OCI-LY1 (cell line): ENCODE measurements around the gene THRAP3.

Experiments used
- H2AFZ ChIP-seq: fragments of 200-600 bp; sonication (generic), shearing (Covaris generic); 2 replicates; pipeline ENCODE4 v1.6.0; 2014; ENCODE audit warnings: antibody characterized with exemption, mild to moderate bottlenecking, low read length
- H3F3A ChIP-seq: fragments of 200-600 bp; sonication (generic), shearing (Covaris generic); 2 replicates; pipeline ENCODE4 v1.6.0; 2014; ENCODE audit warnings: mild to moderate bottlenecking, antibody characterized with exemption, low read length, moderate library complexity; ENCODE audit not compliant: insufficient read depth
- H3K27ac ChIP-seq: fragments of 200-600 bp; sonication (generic); 2 replicates; pipeline ENCODE4 v1.5.1; 2014; ENCODE audit warnings: low read length, mixed run types, mild to moderate bottlenecking, low read depth; ENCODE audit not compliant: poor library complexity, severe bottlenecking
- H3K27me3 ChIP-seq: fragments of 200-600 bp; sonication (generic); 2 replicates; pipeline ENCODE4 v1.6.0; 2014; ENCODE audit warnings: antibody characterized with exemption, mild to moderate bottlenecking, low read length, moderate library complexity; ENCODE audit not compliant: insufficient read depth
- H3K36me3 ChIP-seq: fragments of 200-600 bp; sonication (generic); 2 replicates; pipeline ENCODE4 v1.6.1; 2014; ENCODE audit warnings: mild to moderate bottlenecking, antibody characterized with exemption, low read length, moderate library complexity, mixed read lengths; ENCODE audit not compliant: insufficient read depth
- H3K4me1 ChIP-seq: fragments of 200-600 bp; sonication (generic); 2 replicates; pipeline ENCODE4 v1.5.1; 2014; ENCODE audit warnings: mild to moderate bottlenecking, low read length, moderate library complexity; ENCODE audit not compliant: insufficient read depth, severe bottlenecking
- H3K4me2 ChIP-seq: fragments of 200-600 bp; sonication (generic), shearing (Covaris generic); 2 replicates; pipeline ENCODE4 v1.6.1; 2014; ENCODE audit warnings: low read length
- H3K4me3 ChIP-seq: fragments of 200-600 bp; sonication (generic); 2 replicates; pipeline ENCODE4 v1.5.1; 2014; ENCODE audit warnings: low read length, low read depth, mild to moderate bottlenecking, mixed read lengths; ENCODE audit not compliant: poor library complexity, severe bottlenecking
- H3K79me2 ChIP-seq: fragments of 200-600 bp; shearing (Covaris generic); 2 replicates; pipeline ENCODE4 v1.6.1; 2016; ENCODE audit warnings: mixed run types, low read length, mixed read lengths; ENCODE audit not compliant: insufficient read depth
- H3K9ac ChIP-seq: fragments of 200-600 bp; sonication (generic), shearing (Covaris generic); 2 replicates; pipeline ENCODE4 v1.6.1; 2014; ENCODE audit warnings: mild to moderate bottlenecking, low read length, mixed read lengths
- H3K9me2 ChIP-seq: fragments of 200-600 bp; sonication (generic), shearing (Covaris generic); 2 replicates; pipeline ENCODE4 v1.6.1; 2014; ENCODE audit warnings: low read depth, mild to moderate bottlenecking, low read length, mixed read lengths
- H3K9me3 ChIP-seq: fragments of 200-600 bp; shearing (Covaris generic); 2 replicates; pipeline ENCODE4 v1.6.1; 2014; ENCODE audit warnings: low read length, mixed read lengths
- H4K20me1 ChIP-seq: fragments of 200-600 bp; sonication (generic), shearing (Covaris generic); 2 replicates; pipeline ENCODE4 v1.6.0; 2016; ENCODE audit warnings: mild to moderate bottlenecking, low read length; ENCODE audit not compliant: insufficient read depth
- CTCF ChIP-seq: fragments of 200-600 bp; sonication (generic), shearing (Covaris generic); IDR thresholded peaks from 2 replicates; pipeline ENCODE4 v1.5.1; 2017; ENCODE audit warnings: mild to moderate bottlenecking, antibody characterized with exemption, low read length, moderate library complexity, mixed read lengths
- EZH2 ChIP-seq: fragments of 200-600 bp; sonication (generic), shearing (Covaris generic); IDR thresholded peaks from 2 replicates; pipeline ENCODE4 v1.8.0; 2017; ENCODE audit warnings: borderline replicate concordance, mixed run types, mild to moderate bottlenecking, antibody characterized with exemption, low read length, moderate library complexity, mixed read lengths

THRAP3 gene

GRCh38 chr1:36300526-36300925 lies 76.3 kb downstream of the THRAP3 start:
- H3K4me2 ChIP-seq, result no peak overlapping the region
- H3K36me3 ChIP-seq, result peaks cover 88% of the 10 kb centered on the region
- H3F3A ChIP-seq, result no peaks in the 10 kb centered on the region

GRCh38 chr1:36301220-36301619 lies 77.0 kb downstream of the THRAP3 start:
- H3K27ac ChIP-seq, result no peak overlapping the region
- H3K4me1 ChIP-seq, result peaks cover 17% of the 10 kb centered on the region
- H3F3A ChIP-seq, result no peaks in the 10 kb centered on the region
- H4K20me1 ChIP-seq, result no peaks in the 10 kb centered on the region
- no peaks in the 10 kb centered on the region for H3K27me3 ChIP-seq
- no peak overlapping the region for H3K4me3 ChIP-seq
- H3K36me3 ChIP-seq, result peaks cover 85% of the 10 kb centered on the region
- TF ChIP-seq CTCF (no peak), EZH2 (no peak)
- no peak overlapping the region for H3K4me2 ChIP-seq
- H3K9me3 ChIP-seq, result no peaks in the 10 kb centered on the region
- no peak overlapping the region for H2AFZ ChIP-seq
- H3K9ac ChIP-seq, result no peak overlapping the region
- no peaks in the 10 kb centered on the region for H3K79me2 ChIP-seq
- H3K9me2 ChIP-seq, result no peaks in the 10 kb centered on the region

More at GRCh38 chr1:36300526-36300925, 76.3 kb downstream of the THRAP3 start:
- no peaks in the 10 kb centered on the region for H3K27me3 ChIP-seq
- no peak overlapping the region for H2AFZ ChIP-seq
- no peak overlapping the region for H3K4me3 ChIP-seq
- H3K9me2 ChIP-seq, result no peaks in the 10 kb centered on the region
- peaks cover 10% of the 10 kb centered on the region for H3K4me1 ChIP-seq
- no peaks in the 10 kb centered on the region for H3K9me3 ChIP-seq
- H3K79me2 ChIP-seq, result no peaks in the 10 kb centered on the region
- no peak overlapping the region for H3K9ac ChIP-seq
- H4K20me1 ChIP-seq, result no peaks in the 10 kb centered on the region
- peak overlapping the region; percentile 56 for H3K27ac ChIP-seq
- TF ChIP-seq CTCF (no peak), EZH2 (no peak)

- no peaks in the 10 kb centered on the region for H3K9me3 ChIP-seq
- no peak for TF ChIP-seq EZH2
- no peak for TF ChIP-seq CTCF
- H3K4me1 ChIP-seq, result peaks cover 31% of the 10 kb centered on the region
- H3K9ac ChIP-seq, result no peak overlapping the region
- no peak overlapping the region for H3K4me2 ChIP-seq
- peaks cover 64% of the 10 kb centered on the region for H3K36me3 ChIP-seq
- no peaks in the 10 kb centered on the region for H3K27me3 ChIP-seq
- no peak overlapping the region for H2AFZ ChIP-seq
- no peaks in the 10 kb centered on the region for H3K9me2 ChIP-seq
- H4K20me1 ChIP-seq, result no peaks in the 10 kb centered on the region
- H3K4me3 ChIP-seq, result no peak overlapping the region
- no peaks in the 10 kb centered on the region for H3K79me2 ChIP-seq
- no peaks in the 10 kb centered on the region for H3F3A ChIP-seq
- no peak overlapping the region for H3K27ac ChIP-seq
Observed at GRCh38 chr1:36303244-36303643, 79.0 kb downstream of the THRAP3 start.
